ENCODE measurements around the gene COQ10B. TPM values are rescaled to one million over a fixed set of nuclear protein-coding genes. Genes with fewer than 3 reads are reported as not detected.

Gene COQ10B
- polyA plus RNA-seq, 2 of the 4 experiments (the other 2 are of a cell fraction) = 6.1 to 24.3 TPM

DNA sequence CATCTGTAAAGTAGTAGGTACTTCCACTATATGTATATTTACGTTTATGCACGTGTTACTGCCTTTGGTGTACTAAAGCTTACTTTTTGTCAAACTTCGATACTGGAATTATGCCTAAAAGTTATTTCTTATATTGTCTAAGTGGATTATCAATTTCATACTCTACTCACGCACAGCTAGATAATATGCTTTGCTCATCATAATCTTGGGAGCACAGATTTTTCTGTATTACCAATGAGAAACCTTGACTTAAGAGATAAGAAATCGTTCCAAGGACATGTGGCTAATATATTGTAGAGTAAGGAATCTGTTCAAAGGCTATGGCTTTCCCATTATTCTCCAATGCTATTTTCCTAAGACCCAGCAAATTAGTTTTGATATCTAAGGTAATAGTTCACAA, 53.3 kb downstream of the COQ10B start:
- Histone ChIP-seq H3K4me2 (no peak overlapping the region), H3K4me1 (peaks cover 18% of the 10 kb centered on the region; the same call in 2 of the 3 replicates), H3K9me3 (no peaks in the 10 kb centered on the region), H3K4me3 (no peak overlapping the region), H3K27ac (no peak overlapping the region)
- no peak for FAIRE-seq
- ATAC-seq = no peak
- TF ChIP-seq MAFK (IDR thresholded peaks at IDR 0.05; ENCODE audit: partially characterized antibody) = peak; percentile 79
- TF ChIP-seq, protein P1, sequence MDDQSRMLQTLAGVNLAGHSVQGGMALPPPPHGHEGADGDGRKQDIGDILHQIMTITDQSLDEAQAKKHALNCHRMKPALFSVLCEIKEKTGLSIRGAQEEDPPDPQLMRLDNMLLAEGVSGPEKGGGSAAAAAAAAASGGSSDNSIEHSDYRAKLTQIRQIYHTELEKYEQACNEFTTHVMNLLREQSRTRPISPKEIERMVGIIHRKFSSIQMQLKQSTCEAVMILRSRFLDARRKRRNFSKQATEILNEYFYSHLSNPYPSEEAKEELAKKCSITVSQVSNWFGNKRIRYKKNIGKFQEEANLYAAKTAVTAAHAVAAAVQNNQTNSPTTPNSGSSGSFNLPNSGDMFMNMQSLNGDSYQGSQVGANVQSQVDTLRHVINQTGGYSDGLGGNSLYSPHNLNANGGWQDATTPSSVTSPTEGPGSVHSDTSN (IDR thresholded peaks at IDR 0.05) = no peak
- no peak for TF ChIP-seq HOXA7 (CRISPR knock-in tag; IDR thresholded peaks at IDR 0.05)
- 94% methylated on average over 5 of the region's 5 CpGs for WGBS (ENCODE audit: missing lambda C conversion rate)
- CTCF ChIA-PET = no interaction called here
- no peak for DNase-seq (ENCODE audit: low read depth in 1 of 2, low spot score in 1 of 2)
- POLR2A ChIA-PET = interaction anchor here (1.0 kb wide), 1 partner anchor 10 kb away, joined by 3 read pairs; no protein-coding TSS in a partner anchor

DNA sequence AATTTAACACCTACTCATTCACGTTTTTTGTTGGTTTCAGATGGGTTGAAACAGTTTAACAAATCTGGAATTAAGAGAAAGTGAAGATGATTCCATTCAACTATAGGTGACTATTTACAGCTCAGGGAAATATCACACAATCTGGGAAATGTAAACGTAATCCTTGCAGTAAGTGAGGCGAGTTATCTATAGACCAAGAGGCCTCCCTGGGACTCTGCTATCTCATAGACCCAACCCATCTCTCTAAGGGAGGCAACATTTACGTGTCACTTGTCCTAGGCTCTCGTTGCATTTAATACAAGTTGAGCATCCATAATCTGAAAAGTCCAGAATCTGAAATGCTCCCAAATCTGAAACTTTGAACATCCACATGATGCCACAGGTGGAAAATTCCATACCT, 60.6 kb downstream of the COQ10B start:
- H3K9me3 ChIP-seq = no peaks in the 10 kb centered on the region
- H3K4me2 ChIP-seq = no peak overlapping the region
- H3K27ac ChIP-seq = no peak overlapping the region
- FAIRE-seq (no peak), ATAC-seq (no peak), DNase-seq (ENCODE audit: low read depth in 1 of 2, low spot score in 1 of 2) (no peak)
- POLR2A ChIA-PET = interaction anchor here (0.6 to 1.0 kb wide), 2 partner anchors 14 to 16 kb away, joined by 3 to 7 read pairs; partner anchors contain the start of genes HSPD1 and HSPE1
- H3K4me3 ChIP-seq = no peak overlapping the region
- CTCF ChIA-PET = interaction anchor here (1.1 kb wide), 1 partner anchor 14 kb away, joined by 3 read pairs; the partner anchor contains the start of genes HSPD1 and HSPE1
- TF ChIP-seq, protein P2, sequence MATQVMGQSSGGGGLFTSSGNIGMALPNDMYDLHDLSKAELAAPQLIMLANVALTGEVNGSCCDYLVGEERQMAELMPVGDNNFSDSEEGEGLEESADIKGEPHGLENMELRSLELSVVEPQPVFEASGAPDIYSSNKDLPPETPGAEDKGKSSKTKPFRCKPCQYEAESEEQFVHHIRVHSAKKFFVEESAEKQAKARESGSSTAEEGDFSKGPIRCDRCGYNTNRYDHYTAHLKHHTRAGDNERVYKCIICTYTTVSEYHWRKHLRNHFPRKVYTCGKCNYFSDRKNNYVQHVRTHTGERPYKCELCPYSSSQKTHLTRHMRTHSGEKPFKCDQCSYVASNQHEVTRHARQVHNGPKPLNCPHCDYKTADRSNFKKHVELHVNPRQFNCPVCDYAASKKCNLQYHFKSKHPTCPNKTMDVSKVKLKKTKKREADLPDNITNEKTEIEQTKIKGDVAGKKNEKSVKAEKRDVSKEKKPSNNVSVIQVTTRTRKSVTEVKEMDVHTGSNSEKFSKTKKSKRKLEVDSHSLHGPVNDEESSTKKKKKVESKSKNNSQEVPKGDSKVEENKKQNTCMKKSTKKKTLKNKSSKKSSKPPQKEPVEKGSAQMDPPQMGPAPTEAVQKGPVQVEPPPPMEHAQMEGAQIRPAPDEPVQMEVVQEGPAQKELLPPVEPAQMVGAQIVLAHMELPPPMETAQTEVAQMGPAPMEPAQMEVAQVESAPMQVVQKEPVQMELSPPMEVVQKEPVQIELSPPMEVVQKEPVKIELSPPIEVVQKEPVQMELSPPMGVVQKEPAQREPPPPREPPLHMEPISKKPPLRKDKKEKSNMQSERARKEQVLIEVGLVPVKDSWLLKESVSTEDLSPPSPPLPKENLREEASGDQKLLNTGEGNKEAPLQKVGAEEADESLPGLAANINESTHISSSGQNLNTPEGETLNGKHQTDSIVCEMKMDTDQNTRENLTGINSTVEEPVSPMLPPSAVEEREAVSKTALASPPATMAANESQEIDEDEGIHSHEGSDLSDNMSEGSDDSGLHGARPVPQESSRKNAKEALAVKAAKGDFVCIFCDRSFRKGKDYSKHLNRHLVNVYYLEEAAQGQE (IDR thresholded peaks at IDR 0.05) = no peak
- TF ChIP-seq SREBF2 (IDR thresholded peaks at IDR 0.05) (no peak), MAFK (IDR thresholded peaks at IDR 0.05; ENCODE audit: partially characterized antibody) (no peak), BHLHE40 (IDR thresholded peaks at IDR 0.05; ENCODE audit: low read depth, low read length) (no peak), CEBPB (IDR thresholded peaks at IDR 0.05) (no peak), KDM1A (IDR thresholded peaks at IDR 0.05; ENCODE audit: low read depth) (no peak), HDAC2 (IDR thresholded peaks at IDR 0.05) (no peak), FOSB (CRISPR knock-in tag; IDR thresholded peaks at IDR 0.05) (no peak), ZSCAN20 (CRISPR knock-in tag; IDR thresholded peaks at IDR 0.05) (no peak)
- peaks cover 13% of the 10 kb centered on the region for H3K4me1 ChIP-seq
- WGBS (ENCODE audit: missing lambda C conversion rate) = 87% methylated on average over 5 of the region's 5 CpGs

DNA sequence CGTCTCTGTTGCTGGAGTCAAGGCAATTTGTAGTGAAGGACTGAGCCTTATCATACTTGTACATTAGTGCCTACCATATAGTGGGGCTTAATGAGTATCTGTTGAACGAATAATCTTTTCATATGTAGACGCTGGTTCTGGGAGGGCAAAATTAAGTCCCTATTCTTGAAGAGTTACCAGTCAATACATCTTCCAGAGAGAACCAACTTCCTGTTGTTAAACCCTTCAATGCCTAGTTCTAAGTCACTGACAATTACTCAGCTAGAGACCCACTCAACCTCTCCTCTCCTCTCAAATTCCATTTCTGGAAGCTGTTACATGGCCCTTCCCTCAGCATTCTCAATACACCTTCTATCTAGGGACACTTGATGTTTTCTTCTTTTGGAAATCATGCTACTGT, 61.4 kb downstream of the COQ10B start:
- TF ChIP-seq FOSL2 (IDR thresholded peaks at IDR 0.05) (no peak), FOSL2 (CRISPR knock-in tag; IDR thresholded peaks at IDR 0.05) (no peak), NPAS2 (CRISPR knock-in tag; IDR thresholded peaks at IDR 0.05; ENCODE audit: borderline replicate concordance) (no peak), POLR2AphosphoS2 (conservative IDR thresholded peaks at IDR 0.05; ENCODE audit: low read length) (no peak), ZNF302 (CRISPR knock-in tag; IDR thresholded peaks at IDR 0.05) (no peak), CBX8 (IDR thresholded peaks at IDR 0.05) (no peak), MYC (IDR thresholded peaks at IDR 0.05; ENCODE audit: borderline replicate concordance, low read length) (no peak)
- TF ChIP-seq, protein P3, sequence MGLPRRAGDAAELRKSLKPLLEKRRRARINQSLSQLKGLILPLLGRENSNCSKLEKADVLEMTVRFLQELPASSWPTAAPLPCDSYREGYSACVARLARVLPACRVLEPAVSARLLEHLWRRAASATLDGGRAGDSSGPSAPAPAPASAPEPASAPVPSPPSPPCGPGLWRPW (IDR thresholded peaks at IDR 0.05) = no peak
- no peaks in the 10 kb centered on the region for H3K9me3 ChIP-seq
- CTCF ChIA-PET = no interaction called here
- WGBS (ENCODE audit: missing lambda C conversion rate) = 93% methylated on average over 3 of the region's 3 CpGs
- ATAC-seq = no peak
- no peak for FAIRE-seq
- peak overlapping the region; percentile 80 for H3K4me3 ChIP-seq
- H3K27ac ChIP-seq = peak overlapping the region; percentile 94 to 98
- H3K4me1 ChIP-seq = peaks cover 13% of the 10 kb centered on the region
- POLR2A ChIA-PET = interaction anchor here (3.0 kb wide), 1 partner anchor 14 kb away, joined by 57 read pairs; the partner anchor contains the start of genes HSPD1 and HSPE1
- DNase-seq (ENCODE audit: low read depth in 1 of 2, low spot score in 1 of 2) = no peak
- peak overlapping the region; percentile 89 for H3K4me2 ChIP-seq
